Body of pancreas (tissue), 4 donors: ENCODE data around the gene FAM83C. TPM values are rescaled to one million over a fixed set of nuclear protein-coding genes. Genes with fewer than 3 reads are reported as not detected.

Source experiments
- ATAC-seq: fragments of 150-250 bp; one replicate; pipeline ENCODE4 v1.9.1; 2016
- DNase-seq, 4 donors: peaks; one replicate each; pipeline ENCODE4 v3.0.0-alpha.2; 2019
- H3K27ac ChIP-seq, 4 donors: fragments of 200-600 bp; sonication (generic); 1 replicate in 3 of 4; 2 replicates in 1 of 4; pipeline versions ENCODE4 v1.5.1 to v1.6.1; 2016 to 2019; ENCODE audit warnings: mild to moderate bottlenecking in 1 of 4, mixed read lengths in 1 of 4, moderate library complexity in 1 of 4
- H3K27me3 ChIP-seq, 2 donors: fragments of 200-600 bp; sonication (generic); one replicate each; pipeline ENCODE4 v1.6.0; 2016; ENCODE audit warnings: mild to moderate bottlenecking in 1 of 2
- H3K36me3 ChIP-seq, 2 donors: fragments of 200-600 bp; sonication (generic); replicated peaks in 1 of 2; 2 replicates each; pipeline ENCODE4 v1.5.1; 2016; ENCODE audit warnings: low read depth in 2 of 2; ENCODE audit not compliant: insufficient read depth in 1 of 2
- H3K4me1 ChIP-seq: fragments of 200-600 bp; sonication (generic); one replicate; pipeline ENCODE4 v1.6.0; 2016
- H3K4me3 ChIP-seq, 2 donors: fragments of 200-600 bp; sonication (generic); 1 replicate in 1 of 2; 2 replicates in 1 of 2; pipeline ENCODE4 v1.5.1; 2016 to 2019
- H3K9me3 ChIP-seq, 3 donors: fragments of 200-600 bp; sonication (generic); 1 replicate in 2 of 3; 2 replicates in 1 of 3; pipeline ENCODE4 v1.5.1; 2016
- CTCF ChIP-seq, 7 experiments: fragments of 450-650 bp in 4 of 7; fragments of 200-600 bp in 3 of 7; sonication (generic) in 3 of 7; IDR thresholded peaks; one replicate each; pipeline ENCODE4 v1.5.1; 2016 to 2019; ENCODE audit warnings: antibody characterized with exemption in 7 of 7
- POLR2A ChIP-seq, 3 donors: fragments of 450-650 bp; IDR thresholded peaks; one replicate each; pipeline ENCODE4 v1.6.1; 2016; ENCODE audit warnings: antibody characterized with exemption in 3 of 3, mild to moderate bottlenecking in 2 of 3
- WGBS, 2 donors: methylation state at CpG; one replicate each; pipeline ENCODE4 v1.1.5; 2017; 5-methylcytosine and 5-hydroxymethylcytosine counted together
- intact Hi-C: fragments of 100-400 bp; cut with DNase I; formaldehyde crosslinking; loops from one replicate; pipeline ENCODE4 v1.15.1; 2023
- total RNA-seq, 2 donors: library from RNA; depleted of rRNA; stranded (reverse); fragments of >200 nt; gene quantifications; one replicate each; pipeline ENCODE4 v1.1.0, GENCODE V29; 2016

Gene FAM83C
- total RNA-seq, result not detected

- no peak within 1 kb of the TSS for H3K27ac ChIP-seq
- no peak for DNase-seq
- H3K4me1 ChIP-seq, result no peaks in the 10 kb centered on the region
- no peaks in the 10 kb centered on the region for H3K36me3 ChIP-seq
- H3K4me3 ChIP-seq, result no peak within 1 kb of the TSS
- 74 to 79% methylated on average over 11 to 26 of the region's 40 CpGs for WGBS, 2 donors
- H3K27me3 ChIP-seq, result peaks cover 0 to 3% of the 10 kb centered on the region in 2 donors
- no peaks in the 10 kb centered on the region for H3K9me3 ChIP-seq
- ATAC-seq, result no peak
- intact Hi-C loops, result loop anchor here (10.0 kb wide), 1 partner anchor 143 kb away; the partner anchor contains the start of gene GDF5
- TF ChIP-seq POLR2A (IDR thresholded peaks at IDR 0.05) (no peak), CTCF (IDR thresholded peaks at IDR 0.05) (no peak)
Measured at GRCh38 chr20:35291654-35292503, at the start of gene FAM83C. Gene FAM83C, minus strand, starts transcription at chr20:35292425. Its CDS starts 121 bp downstream, at chr20:35292304.

GRCh38 chr20:35341366-35342028 lies 49.3 kb upstream of the FAM83C start:
- ATAC-seq (no peak), DNase-seq (no peak)
- 63 to 73% methylated on average over 4 of the region's 4 CpGs for WGBS, 2 donors
- intact Hi-C loops, result no loop called here
- no peaks in the 10 kb centered on the region for H3K9me3 ChIP-seq
- no peak overlapping the region for H3K4me3 ChIP-seq
- H3K27me3 ChIP-seq, result no peaks in the 10 kb centered on the region
- TF ChIP-seq POLR2A (IDR thresholded peaks at IDR 0.05) (no peak), CTCF (IDR thresholded peaks at IDR 0.05) (no peak)
- peaks cover 0 to 4% of the 10 kb centered on the region in 2 donors for H3K36me3 ChIP-seq
- H3K4me1 ChIP-seq, result peaks cover 5% of the 10 kb centered on the region
- H3K27ac ChIP-seq, result no peak overlapping the region

GRCh38 chr20:35340436-35340835 lies 48.2 kb upstream of the FAM83C start:
- WGBS, 2 donors, result 92 to 100% methylated on average over 2 of the region's 2 CpGs
- intact Hi-C loops, result no loop called here
- no peak for ATAC-seq

GRCh38 chr20:35339636-35340035 lies 47.4 kb upstream of the FAM83C start:
- TF ChIP-seq POLR2A (IDR thresholded peaks at IDR 0.05) (no peak), CTCF (IDR thresholded peaks at IDR 0.05) (no peak)

More at GRCh38 chr20:35340436-35340835, 48.2 kb upstream of the FAM83C start:
- DNase-seq, result no peak
- Histone ChIP-seq H3K27ac (no peak overlapping the region), H3K36me3 (no peaks in the 10 kb centered on the region), H3K4me3 (no peak overlapping the region), H3K9me3 (no peaks in the 10 kb centered on the region), H3K27me3 (no peaks in the 10 kb centered on the region), H3K4me1 (peaks cover 5% of the 10 kb centered on the region)
- TF ChIP-seq POLR2A (IDR thresholded peaks at IDR 0.05) (no peak), CTCF (IDR thresholded peaks at IDR 0.05) (no peak)

More at GRCh38 chr20:35339636-35340035, 47.4 kb upstream of the FAM83C start:
- Histone ChIP-seq H3K4me1 (peaks cover 5% of the 10 kb centered on the region), H3K9me3 (no peaks in the 10 kb centered on the region), H3K4me3 (no peak overlapping the region), H3K27me3 (no peaks in the 10 kb centered on the region), H3K36me3 (no peaks in the 10 kb centered on the region), H3K27ac (no peak overlapping the region)
- DNase-seq, result no peak
- no peak for ATAC-seq
- intact Hi-C loops, result no loop called here
- WGBS, 2 donors, result 88 to 92% methylated on average over 1 of the region's 1 CpG
